ENCODE data around the gene SCUBE2.

- no peak for TF ChIP-seq CTCF (IDR thresholded peaks at IDR 0.05)
- TF ChIP-seq POLR2A (IDR thresholded peaks at IDR 0.05): no peak
Observed at GRCh38 chr11:8987446-8987845, 104.0 kb downstream of the SCUBE2 start.

All from vagina (tissue), 2 donors.